ENCODE measurements around the gene CPEB1. TPM values are rescaled to one million over a fixed set of nuclear protein-coding genes. Genes with fewer than 3 reads are reported as not detected.

The CPEB1 gene
- total and polyA plus RNA-seq, 8 donors, result 0.42 to 2.9 (median 1.1) TPM

DNA sequence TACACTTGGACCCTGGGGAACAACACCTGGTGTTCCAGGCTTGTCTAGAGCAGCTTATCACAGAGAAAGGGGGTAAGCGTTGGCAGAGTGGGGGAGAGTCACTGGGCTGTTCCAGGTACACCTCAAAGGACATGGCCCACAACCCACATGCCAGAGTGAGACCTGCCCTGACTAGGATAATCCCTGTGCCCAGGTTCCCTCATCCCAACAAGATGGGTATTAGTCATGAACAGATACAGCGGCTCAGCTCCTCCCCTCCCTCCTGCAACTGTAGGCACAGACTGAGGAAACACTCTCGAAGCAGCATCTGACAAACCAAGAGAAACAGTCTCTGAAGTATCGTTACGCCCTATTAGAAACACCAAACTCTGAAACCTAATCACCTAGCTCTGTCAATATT, 74.9 kb downstream of the CPEB1 start:
- Histone ChIP-seq H3K27me3 (no peaks in the 10 kb centered on the region), H3K27ac (no peak overlapping the region), H3K4me1 (peaks cover 0 to 7% (median 0%) of the 10 kb centered on the region in 3 donors), H3K36me3 (no peaks in the 10 kb centered on the region), H3K9me3 (no peaks in the 10 kb centered on the region), H3K4me3 (no peak overlapping the region)
- no peak for FAIRE-seq
- no peak for DNase-seq
- peak in 3 of 4 donors; percentile 41 to 63 (median 43) for ATAC-seq
- TF ChIP-seq CTCF (IDR thresholded peaks at IDR 0.05), result no peak
- WGBS, 2 donors, result 57 to 63% methylated on average over 5 of the region's 5 CpGs
- intact Hi-C loops (cut with DNase I), result no loop called here

GRCh38 chr15:82571722-82572222, 75.4 kb downstream of the CPEB1 start:
- DNase-seq, result peak; percentile 37 to 63 (median 46)
- no peaks in the 10 kb centered on the region for H3K36me3 ChIP-seq
- no peak overlapping the region for H3K27ac ChIP-seq
- FAIRE-seq, result no peak
- 1 to 2% methylated on average over 17 of the region's 17 CpGs for WGBS, 2 donors
- TF ChIP-seq CTCF (IDR thresholded peaks at IDR 0.05), result no peak
- peaks cover 0 to 7% (median 0%) of the 10 kb centered on the region in 3 donors for H3K4me1 ChIP-seq
- no peaks in the 10 kb centered on the region for H3K27me3 ChIP-seq
- peak; percentile 58 to 91 (median 82) for ATAC-seq
- peak overlapping the region in 2 of 4 donors; percentile 24 to 26 for H3K4me3 ChIP-seq
- no peaks in the 10 kb centered on the region for H3K9me3 ChIP-seq
- intact Hi-C loops (cut with DNase I), result no loop called here

- DNase-seq (no peak), ATAC-seq (no peak), FAIRE-seq (no peak)
- Histone ChIP-seq H3K27me3 (no peaks in the 10 kb centered on the region), H3K27ac (no peak overlapping the region), H3K4me1 (peaks cover 0 to 7% (median 0%) of the 10 kb centered on the region in 3 donors), H3K36me3 (no peaks in the 10 kb centered on the region), H3K4me3 (no peak overlapping the region), H3K9me3 (no peaks in the 10 kb centered on the region)
- no peak for TF ChIP-seq CTCF (IDR thresholded peaks at IDR 0.05)
- intact Hi-C loops (cut with DNase I), result no loop called here
- WGBS, 2 donors, result 66 to 67% methylated on average over 7 of the region's 7 CpGs
Measured at GRCh38 chr15:82570721-82571508, 76.2 kb downstream of the CPEB1 start.

GRCh38 chr15:82569834-82570233, 77.3 kb downstream of the CPEB1 start:
- H3K9me3 ChIP-seq, result no peaks in the 10 kb centered on the region
- no peak for DNase-seq
- no peak overlapping the region for H3K4me3 ChIP-seq
- WGBS, 2 donors, result 89% methylated on average over 4 of the region's 4 CpGs
- intact Hi-C loops (cut with DNase I), result no loop called here
- no peaks in the 10 kb centered on the region for H3K36me3 ChIP-seq
- ATAC-seq, result no peak
- H3K27ac ChIP-seq, result no peak overlapping the region
- FAIRE-seq, result no peak
- H3K27me3 ChIP-seq, result no peaks in the 10 kb centered on the region
- H3K4me1 ChIP-seq, result peaks cover 0 to 7% (median 0%) of the 10 kb centered on the region in 3 donors
- no peak for TF ChIP-seq CTCF (IDR thresholded peaks at IDR 0.05)

GRCh38 chr15:82568986-82569385, 78.2 kb downstream of the CPEB1 start:
- Histone ChIP-seq H3K27me3 (no peaks in the 10 kb centered on the region), H3K4me3 (no peak overlapping the region), H3K27ac (no peak overlapping the region), H3K36me3 (no peaks in the 10 kb centered on the region), H3K9me3 (no peaks in the 10 kb centered on the region), H3K4me1 (peaks cover 0 to 7% (median 0%) of the 10 kb centered on the region in 3 donors)
- TF ChIP-seq CTCF (IDR thresholded peaks at IDR 0.05), result no peak
- ATAC-seq (no peak), DNase-seq (no peak), FAIRE-seq (no peak)
- 88 to 89% methylated on average over 5 of the region's 5 CpGs for WGBS, 2 donors
- intact Hi-C loops (cut with DNase I), result no loop called here
